NCI-H1048 (cell line): ENCODE data around the gene DNAJC25.
"Not testable (repeated sequence)": the region's sequence is repeated elsewhere in the genome, so short reads cannot be mapped to it uniquely, and the experiment has no call there.

Experiments used
- DNase-seq: peaks from one replicate; lab custom pipeline; 2025; lab: John Stamatoyannopoulos, UW

DNAJC25 gene

DNA sequence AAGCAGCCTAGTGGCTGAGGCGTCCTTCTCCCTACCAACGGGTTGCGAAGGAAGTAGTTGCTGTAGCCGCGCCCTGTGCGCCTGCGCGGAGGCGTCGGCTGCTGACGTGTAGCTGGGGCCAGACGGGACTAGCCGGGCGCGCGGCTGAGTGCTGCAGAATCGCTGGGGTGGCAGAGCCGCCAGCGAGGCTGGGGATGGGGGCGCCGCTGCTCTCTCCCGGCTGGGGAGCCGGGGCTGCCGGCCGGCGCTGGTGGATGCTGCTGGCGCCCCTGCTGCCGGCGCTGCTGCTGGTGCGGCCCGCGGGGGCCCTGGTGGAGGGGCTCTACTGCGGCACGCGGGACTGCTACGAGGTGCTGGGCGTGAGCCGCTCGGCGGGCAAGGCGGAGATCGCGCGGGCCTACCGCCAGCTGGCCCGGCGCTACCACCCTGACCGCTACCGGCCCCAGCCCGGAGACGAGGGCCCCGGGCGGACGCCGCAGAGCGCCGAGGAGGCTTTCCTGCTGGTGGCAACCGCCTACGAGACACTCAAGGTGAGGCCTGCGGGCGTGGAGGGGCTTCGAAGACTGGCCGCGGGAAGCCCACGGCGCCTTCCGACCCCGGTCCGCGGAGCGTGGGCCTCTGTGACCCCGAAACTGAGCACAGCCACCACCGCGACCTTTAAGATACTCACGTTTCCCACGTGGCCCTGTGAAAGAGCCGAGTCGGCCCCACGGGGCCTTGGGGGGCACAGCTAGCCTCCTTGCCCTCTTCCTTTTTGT lies at the start of gene DNAJC25:
DNAJC25 (plus strand) TSS at position 121 of the 758 bp plus-strand sequence; CDS start at position 195, 74 bp downstream.
- DNase-seq: peak; percentile 98

DNA sequence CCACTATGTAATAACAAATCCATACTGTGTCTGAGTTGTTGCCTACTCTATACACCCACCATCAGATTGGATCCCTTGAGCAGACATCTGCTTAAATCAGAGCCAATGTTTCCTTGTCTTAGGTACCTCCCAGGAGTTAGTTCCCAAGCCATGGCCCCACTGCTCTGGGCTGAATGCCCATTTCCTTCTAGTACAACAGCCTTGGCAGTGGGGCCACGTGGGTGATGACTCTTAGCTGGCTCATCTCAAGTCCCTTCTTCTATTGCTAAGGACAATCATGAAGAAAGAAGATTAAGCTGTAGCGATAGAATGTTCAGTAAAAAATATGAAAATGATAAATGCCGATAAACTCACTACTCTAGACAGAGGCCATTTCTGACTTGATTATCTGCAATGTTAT lies 48.2 kb upstream of the DNAJC25 start:
- DNase-seq: no peak

DNA sequence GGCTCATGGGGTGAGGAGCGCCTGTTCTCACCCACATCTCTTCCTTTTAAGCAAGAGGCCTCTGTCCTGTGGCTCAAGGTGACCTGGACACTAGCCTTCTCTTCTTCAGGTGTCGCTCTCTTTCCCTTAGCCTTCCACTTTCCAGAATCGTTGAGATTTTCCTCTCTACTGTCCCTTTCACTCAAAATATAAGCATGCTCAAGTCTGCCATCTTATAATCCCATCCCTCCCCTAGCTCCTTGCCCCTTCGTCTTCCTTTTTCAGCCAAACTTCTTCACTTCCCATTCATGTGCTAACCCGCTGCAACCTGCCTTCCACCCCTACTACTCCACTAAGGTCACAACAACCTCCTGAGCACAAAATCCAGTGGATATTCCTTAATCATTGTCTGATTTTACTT lies 44.8 kb upstream of the DNAJC25 start:
- no peak for DNase-seq

DNA sequence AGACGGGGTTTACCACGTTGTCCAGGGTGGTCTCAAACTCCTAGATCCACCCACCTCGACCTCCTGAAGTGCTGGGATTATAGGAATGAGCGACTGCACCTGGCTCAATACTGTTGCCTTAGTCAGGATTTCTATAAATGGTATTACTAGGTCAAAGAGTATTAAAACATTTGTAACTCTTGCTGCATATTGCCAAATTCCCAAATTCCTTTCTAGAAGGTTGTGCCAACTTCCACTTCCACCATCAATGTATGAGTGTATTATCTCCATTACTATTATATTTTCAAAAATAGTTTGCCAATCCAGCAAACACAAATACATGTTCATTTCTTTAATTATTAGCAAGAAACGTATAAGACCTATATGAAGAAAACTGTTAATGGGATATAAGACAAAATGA lies 42.3 kb upstream of the DNAJC25 start:
- DNase-seq: no peak

DNA sequence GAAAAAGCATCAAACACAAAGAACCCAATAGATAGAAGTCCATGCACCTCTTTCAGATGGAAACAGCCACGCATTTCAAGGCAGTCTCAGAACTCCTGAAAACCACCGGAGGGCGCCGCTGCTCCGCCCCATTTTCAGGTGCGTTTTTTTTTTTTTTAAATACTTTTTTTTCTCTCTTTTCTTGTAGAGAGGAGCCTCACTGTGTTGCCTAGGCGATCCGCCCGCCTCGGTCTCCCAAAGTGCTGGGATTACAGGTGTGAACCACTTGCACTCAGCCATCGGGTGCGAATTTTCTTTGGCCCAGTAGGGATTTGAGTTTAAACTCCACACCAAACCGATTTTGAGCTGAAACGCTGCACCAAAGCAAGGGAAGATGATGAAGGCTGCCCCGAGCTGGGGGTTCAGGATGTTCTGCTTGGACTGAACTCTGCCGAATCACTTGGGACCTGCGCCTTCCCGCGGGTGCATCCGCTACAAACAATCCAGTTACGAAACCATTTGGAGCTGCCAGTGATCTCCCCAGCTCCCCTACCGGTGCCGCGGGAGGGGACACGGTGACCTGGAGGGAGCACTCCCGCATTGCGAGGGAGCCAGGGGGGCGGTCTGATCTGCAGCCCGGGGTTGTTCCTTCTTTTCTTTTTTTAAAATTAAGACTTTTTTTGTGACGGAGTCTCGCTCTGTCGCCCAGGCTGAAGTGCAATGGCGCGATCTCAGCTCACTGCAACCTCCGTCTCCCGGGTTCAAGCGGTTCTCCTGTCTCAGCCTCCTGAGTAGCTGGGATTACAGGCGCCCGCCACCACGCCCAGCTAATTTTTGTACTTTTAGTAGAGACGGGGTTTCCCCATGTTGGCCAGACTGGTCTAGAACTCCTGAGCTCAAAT lies 33.0 kb upstream of the DNAJC25 start:
- no peak for DNase-seq

DNA sequence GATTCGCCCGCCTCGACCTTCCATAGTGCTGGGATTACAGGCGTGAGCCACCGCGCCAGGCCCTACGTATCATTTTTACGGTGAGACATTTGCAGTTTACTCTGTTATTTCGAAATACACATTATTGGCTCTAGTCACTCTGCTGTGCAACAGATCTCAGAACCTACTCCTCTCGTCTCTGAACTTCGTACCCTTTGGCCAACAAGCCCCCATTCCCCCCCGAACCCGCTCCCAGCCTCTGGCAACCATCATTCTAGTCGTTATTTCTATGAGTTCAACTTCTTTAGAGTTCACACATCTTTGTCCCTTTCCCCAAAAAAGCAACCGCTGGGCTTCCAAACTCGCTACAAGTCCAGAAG lies 32.4 kb upstream of the DNAJC25 start:
- no peak for DNase-seq

DNA sequence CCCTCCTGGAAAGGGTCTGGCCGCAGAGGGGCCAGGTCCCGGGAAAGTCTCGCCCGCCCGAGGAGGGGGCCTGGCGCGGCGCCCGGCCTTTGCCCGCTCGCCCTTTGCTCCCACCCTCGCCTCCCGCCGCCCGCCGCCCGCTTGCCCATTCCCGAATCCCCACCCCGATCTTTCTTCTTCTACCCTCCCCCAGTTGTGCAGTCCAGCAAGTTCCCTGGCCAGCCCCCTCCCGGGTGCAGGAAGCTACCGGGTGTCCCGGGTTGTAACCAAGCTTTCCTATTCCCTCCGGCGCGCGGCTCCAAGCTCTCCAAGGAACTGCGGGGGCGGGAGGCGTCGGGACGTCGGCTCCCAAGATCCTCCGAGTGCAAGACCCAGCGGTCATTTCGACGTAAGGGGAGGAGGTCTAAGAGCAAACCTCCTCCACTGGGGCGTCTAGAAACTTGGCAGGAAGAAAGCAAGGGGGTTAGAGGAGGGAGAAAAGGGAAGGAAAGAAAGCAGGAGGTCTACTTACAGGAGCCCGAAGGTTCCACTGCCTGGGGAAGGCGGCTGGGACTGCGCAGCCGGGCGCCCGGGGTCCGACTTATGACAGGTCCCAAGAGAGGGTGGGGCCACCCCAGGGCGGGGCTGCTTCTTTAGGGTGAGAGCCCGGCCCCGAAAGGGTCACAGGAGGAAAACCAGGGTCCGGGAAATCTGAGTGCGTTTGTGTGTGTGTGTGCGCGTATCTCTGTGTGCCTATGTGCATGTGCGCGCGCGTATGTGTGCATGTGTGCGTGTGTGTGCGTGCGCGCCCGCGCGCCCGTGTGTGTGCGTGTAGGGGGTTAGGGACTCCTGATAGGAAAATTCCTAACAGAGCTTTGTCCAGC lies 31.8 kb upstream of the DNAJC25 start, which contains the start of gene PTGR1:
PTGR1 (minus strand) TSS at position 556 of the 863 bp plus-strand sequence. CDS start 2,225 bp downstream, outside the sequence.
- peak; percentile 24 for DNase-seq

DNA sequence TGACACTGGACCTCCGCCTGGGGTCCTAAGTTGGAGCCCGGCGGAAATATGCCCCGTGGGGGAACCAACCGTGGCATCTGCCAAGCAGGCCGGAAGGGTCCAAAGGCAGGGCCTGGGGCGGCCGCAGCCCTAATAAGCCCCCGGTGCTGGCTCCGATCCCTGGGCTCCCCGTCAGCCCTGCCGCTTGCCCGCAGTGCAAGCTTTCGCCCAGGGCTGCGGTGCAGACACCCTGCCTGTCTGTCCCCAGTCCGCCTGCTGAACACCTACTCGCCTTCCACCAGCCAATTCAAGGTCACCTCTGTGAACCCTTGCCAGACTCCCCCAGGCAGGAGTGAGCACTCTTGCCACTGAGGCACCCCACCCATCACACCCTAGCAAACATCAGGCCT lies 31.2 kb upstream of the DNAJC25 start:
- DNase-seq: no peak

DNA sequence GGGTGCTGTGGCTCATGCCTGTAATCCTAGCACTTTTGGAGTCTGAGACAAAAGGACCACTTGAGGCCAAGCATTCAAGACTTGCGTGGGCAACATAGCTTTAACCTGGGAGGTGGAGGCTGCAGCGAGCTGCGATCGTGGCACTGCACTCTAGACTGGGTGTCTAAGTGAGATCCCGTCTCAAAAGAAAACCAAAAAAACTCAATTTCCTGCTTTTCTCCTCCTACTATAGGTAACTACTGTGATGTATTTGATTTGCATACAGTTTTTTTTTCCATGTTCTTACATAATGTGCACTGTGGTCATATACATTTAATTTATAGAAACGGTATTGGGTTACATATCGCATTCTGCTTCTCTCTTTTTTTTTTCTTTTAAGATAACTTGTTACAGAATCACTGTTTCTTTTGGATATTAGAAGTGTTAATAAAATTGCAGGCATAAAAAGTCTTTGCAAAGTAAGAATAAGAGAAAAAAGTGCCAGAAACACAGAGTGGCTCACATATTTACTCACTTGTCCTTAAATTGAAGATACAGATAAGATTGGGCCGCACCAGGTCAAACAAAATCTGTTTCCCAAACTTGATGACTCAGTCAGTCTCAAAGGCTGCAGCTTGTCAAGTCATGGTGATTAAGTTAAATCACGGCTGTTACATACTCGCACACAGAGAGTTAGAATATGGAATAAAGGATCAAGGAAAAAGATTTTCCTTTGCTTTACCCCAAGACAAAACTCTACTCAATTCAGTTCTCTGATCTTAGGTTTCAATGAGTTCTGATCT lies 29.7 kb upstream of the DNAJC25 start:
- no peak for DNase-seq

DNA sequence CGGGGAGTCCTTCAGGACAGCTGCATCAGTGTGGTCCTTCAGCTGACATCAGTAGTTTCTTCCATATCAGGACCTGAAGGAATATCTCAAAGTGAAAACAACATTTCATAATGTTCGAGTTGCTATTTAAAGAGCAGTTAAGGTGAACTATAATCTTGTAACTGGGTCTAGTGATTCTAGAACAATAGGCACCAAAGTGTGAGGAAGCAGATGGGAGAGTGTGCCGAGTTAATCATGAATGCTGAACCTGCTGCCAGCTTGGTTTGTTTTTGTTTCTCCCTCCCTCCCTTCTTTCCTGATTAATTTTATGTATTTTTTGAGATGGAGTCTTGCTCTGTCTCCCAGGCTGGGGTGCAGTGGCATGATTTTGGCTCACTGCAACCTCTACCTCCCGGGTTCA lies 28.1 kb upstream of the DNAJC25 start:
- no peak for DNase-seq

DNA sequence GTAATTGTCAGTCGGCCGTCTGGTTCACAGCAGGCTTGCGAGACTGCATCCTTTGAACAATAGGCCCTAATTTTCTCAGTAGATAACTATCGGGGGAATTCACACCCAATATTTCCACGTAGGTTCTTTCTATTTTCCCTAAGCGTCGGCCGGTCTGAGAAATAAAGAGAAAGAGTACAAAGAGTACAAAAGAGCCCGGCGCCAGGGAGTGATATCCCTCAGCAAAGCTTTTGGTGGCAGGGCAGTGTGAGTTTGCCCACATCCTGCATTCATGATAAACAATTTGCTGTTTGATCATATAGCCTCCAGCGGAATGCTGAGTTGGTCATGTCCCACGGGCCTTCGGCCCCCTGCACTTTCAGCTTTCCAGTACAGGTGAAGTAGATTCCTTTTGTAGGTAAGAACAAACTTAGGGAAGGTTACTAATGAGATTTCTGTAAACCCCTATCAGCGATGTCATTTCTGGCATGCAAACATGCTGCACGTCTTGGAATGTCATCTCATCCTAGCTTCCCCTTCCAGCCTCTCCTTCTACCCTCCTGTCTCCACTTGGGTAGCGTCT lies 27.0 kb upstream of the DNAJC25 start:
- DNase-seq: no peak

DNA sequence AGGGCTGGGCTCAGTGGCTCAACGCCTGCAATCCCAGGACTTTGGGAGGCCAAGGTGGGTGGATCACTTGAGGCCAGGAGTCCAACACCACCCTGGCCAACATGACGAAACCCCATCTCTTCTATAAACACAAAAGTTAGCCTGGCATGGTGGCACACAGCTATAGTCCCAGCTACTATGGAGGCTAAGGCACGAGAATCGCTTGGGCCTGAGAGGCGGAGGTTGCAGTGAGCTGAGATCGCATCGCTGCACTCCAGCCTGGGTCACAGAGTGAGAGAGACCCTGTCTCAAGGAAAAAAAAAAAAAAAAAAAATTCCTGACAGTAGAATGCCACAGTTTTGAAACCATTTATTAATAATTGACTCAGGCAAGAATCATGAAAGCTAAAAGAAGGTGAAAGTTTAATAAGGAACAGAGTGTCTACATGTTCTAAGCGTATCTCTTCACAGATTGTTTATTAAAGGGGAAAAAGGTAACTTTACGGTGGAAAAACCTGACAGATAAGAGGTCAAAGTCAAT lies 26.0 kb upstream of the DNAJC25 start:
- DNase-seq: no peak

DNA sequence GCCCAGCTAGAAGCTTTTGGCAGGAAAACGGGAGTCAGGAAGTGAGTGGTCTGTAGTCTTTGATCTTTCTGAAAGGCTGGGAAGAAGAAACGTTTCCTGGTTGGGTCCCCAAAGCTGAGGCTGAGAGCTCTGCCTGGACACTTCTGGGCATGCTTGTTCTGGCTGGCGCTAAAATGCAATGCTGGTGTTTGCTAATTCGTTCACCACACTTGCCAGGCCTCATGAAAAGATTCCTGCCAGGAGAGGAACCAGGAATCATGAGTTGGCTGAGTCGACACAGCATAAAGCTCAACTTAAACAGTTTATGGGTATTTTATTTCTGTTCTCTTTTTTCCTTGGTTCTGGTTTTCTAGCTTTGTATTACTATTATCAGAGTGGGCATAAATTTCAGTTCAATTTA lies 21.0 kb upstream of the DNAJC25 start:
- DNase-seq: no peak

DNA sequence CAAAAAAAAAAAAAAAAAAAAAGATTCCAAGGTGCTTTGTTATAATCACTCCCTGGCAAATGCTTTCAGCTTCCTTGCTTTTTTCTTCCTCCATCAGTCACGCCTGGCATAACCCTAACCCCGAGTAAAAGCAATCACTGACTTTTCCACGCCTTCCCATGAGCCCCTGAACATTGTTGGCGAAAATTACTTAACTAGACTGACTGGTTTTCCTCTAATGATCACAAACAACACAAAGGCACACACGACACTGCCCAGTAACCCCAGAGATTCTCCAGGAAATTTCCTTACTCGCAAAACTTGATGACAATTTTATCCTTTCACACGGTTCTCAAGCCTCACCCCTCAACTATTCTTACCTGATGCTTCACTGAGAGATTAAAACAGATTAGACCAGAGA lies 20.3 kb upstream of the DNAJC25 start:
- no peak for DNase-seq

DNA sequence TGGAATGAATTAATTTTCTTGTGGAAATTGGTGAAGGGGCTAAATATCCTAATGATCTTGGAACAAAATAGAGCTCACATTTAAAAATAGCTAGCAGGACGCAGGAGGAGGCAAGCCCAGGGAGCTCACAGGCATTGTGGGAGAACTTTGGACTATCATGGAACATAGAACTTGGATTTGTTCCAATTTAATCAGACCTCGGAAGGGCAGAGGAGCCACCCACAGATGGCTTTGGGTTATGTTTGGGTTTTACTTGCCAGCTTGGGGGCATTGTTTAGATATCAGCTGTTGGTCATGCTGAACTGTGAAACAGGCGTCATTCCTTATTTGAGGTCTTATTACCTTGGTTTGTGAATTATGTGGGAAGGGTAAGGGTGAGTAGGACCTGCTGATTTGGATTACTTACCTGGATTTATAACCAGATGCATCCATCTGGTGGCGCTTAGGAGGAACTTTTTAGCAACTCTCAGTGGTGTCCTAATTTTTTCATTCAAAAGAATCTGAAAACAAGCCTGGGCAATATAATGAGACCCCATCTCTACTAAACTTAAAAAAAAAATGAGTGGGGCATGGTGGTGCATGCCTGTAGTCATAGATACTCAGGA lies 17.6 kb upstream of the DNAJC25 start:
- no peak for DNase-seq

DNA sequence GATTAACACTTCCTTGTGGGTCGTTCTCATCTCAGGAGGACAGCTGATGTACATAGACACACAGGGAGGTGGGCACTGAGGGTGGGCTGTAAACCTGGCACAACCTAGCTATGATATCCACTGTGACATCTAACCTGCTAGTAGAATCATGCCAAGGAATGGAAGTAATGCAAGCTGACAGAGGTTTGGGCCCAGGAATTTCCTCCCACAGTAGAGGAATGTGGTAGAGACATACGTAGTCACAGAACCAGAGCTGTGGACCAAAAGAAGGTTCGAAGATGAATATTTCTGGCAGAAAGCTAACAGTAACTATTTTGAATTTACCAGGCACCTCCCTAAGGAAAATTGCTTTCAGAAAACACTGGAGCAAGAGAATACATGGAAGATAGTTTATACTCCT lies 15.2 kb upstream of the DNAJC25 start:
- no peak for DNase-seq

DNA sequence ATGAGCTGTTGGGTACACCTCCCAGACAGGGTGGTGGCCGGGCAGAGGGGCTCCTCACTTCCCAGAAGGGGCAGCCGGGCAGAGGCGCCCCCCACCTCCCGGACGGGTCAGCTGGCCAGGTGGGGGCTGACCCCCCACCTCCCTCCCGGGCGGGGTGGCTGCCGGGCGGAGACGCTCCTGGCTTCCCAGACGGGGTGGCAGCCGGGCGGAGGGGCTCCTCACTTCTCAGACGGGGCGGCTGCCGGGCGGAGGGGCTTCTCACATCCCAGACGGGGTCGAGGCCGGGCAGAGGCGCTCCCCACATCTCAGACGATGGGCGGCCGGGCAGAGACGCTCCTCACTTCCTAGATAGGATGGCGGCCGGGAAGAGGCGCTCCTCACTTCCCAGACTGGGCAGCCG lies 13.8 kb upstream of the DNAJC25 start:
- DNase-seq: not testable (repeated sequence)

DNA sequence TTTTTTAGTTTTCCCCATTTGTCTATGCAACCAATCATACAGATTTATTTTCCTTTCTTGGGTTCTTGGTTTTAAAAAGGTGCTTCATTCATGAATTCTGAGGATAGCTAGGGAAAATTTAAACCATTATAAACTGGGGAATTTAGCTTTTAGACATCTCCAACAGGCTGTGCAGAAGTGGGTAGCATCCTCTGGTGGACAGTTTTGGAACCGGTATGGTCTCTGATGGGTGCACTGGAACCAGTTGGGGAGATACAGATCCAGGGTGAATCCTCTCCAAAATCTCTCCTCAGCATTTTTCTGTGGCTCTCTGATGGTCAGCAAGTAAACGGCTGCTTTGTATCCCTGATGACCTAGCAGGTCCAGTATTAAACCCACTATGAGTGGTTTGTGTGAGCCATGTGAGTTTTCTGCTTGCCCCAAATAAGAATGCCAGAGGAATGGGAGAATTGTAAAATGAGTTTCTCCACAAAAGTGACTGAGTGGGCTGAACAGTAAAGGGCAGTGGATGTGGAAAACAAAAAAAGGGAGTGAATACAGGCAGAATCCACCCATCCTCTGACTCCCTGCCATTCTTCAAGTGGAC lies 9.1 kb upstream of the DNAJC25 start:
- no peak for DNase-seq

DNA sequence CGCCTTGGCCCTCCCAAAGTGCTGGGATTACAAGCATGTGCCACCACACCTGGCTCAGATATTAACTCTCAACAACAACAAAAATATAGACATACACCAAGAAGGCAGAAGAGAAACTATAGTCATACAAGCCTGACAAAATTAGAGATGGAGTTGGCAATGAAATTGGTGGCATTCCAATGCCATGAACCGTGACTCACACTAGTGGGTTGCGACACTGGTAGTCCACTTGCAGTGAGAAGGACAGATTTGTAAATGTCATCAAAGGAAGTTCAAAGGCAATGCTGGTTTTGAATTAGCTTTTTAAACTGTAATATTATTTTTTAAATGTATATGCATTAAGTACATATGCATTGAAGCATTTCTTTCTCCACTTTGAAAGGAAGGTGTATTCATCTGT lies 8.5 kb upstream of the DNAJC25 start:
- DNase-seq: no peak
